Vagina (tissue), 2 donors: ENCODE results near the gene AAMDC. TPM values are rescaled to one million over a fixed set of nuclear protein-coding genes. Genes with fewer than 3 reads are reported as not detected.

Source experiments
- DNase-seq, 2 donors: peaks; one replicate each; pipeline ENCODE4 v3.0.0-alpha.2; 2017; ENCODE audit errors: extremely low spot score in 2 of 2
- H3K27ac ChIP-seq: fragments of 200-600 bp; sonication (generic); one replicate; pipeline ENCODE4 v1.5.1; 2019
- H3K27me3 ChIP-seq: fragments of 200-600 bp; sonication (generic); one replicate; pipeline ENCODE4 v1.5.1; 2019
- H3K36me3 ChIP-seq, 2 donors: fragments of 200-600 bp; sonication (generic); one replicate each; pipeline ENCODE4 v1.5.1; 2017 to 2019
- H3K4me1 ChIP-seq: fragments of 200-600 bp; sonication (generic); one replicate; pipeline ENCODE4 v1.5.1; 2019
- H3K4me3 ChIP-seq, 2 donors: fragments of 200-600 bp; sonication (generic); 1 replicate in 1 of 2; 2 replicates in 1 of 2; pipeline ENCODE4 v1.5.1; 2016 to 2019
- H3K9me3 ChIP-seq: fragments of 200-600 bp; sonication (generic); one replicate; pipeline ENCODE4 v1.5.1; 2019
- CTCF ChIP-seq, 3 experiments: fragments of 450-650 bp in 2 of 3; fragments of 200-600 bp in 1 of 3; sonication (generic) in 1 of 3; IDR thresholded peaks; one replicate each; pipeline ENCODE4 v1.5.1; 2017 to 2019; ENCODE audit warnings: antibody characterized with exemption in 3 of 3, mild to moderate bottlenecking in 2 of 3, moderate library complexity in 2 of 3
- POLR2A ChIP-seq, 2 donors: fragments of 450-650 bp; IDR thresholded peaks; one replicate each; pipeline ENCODE4 v1.6.1; 2017; ENCODE audit warnings: antibody characterized with exemption in 2 of 2, mild to moderate bottlenecking in 2 of 2, moderate library complexity in 2 of 2
- POLR2AphosphoS5 ChIP-seq, 2 donors: sonication (generic); formaldehyde crosslinking; IDR thresholded peaks; one replicate each; pipeline ENCODE4 v1.9.0; 2017; ENCODE audit warnings: antibody characterized with exemption in 2 of 2, mild to moderate bottlenecking in 2 of 2, low read depth in 1 of 2; ENCODE audit not compliant: insufficient read depth in 1 of 2
- intact Hi-C: fragments of 100-400 bp; cut with DNase I; formaldehyde crosslinking; loops from one replicate; pipeline ENCODE4 v1.15.1; 2023
- total RNA-seq: library from RNA; depleted of rRNA; stranded (reverse); fragments of >200 nt; gene quantifications from one replicate; pipeline ENCODE4 v1.2.3, GENCODE V29; 2016

Gene AAMDC
- total RNA-seq, 1 donor from 2014 or later, result 18.2 TPM

GRCh38 chr11:77791301-77791700 is 29.6 kb upstream of the AAMDC start:
- H3K4me1 ChIP-seq, result peaks cover 20% of the 10 kb centered on the region
- intact Hi-C loops, result no loop called here
- no peaks in the 10 kb centered on the region for H3K27me3 ChIP-seq
- TF ChIP-seq POLR2AphosphoS5 (IDR thresholded peaks at IDR 0.05; ENCODE audit: insufficient read depth in 1 of 2, low read depth in 1 of 2), result no peak
- TF ChIP-seq CTCF (IDR thresholded peaks at IDR 0.05), result no peak
- TF ChIP-seq POLR2A (IDR thresholded peaks at IDR 0.05), result no peak
- DNase-seq, result no peak
- no peaks in the 10 kb centered on the region for H3K36me3 ChIP-seq
- no peak overlapping the region for H3K27ac ChIP-seq
- H3K9me3 ChIP-seq, result no peaks in the 10 kb centered on the region
- H3K4me3 ChIP-seq, result no peak overlapping the region

- peaks cover 31% of the 10 kb centered on the region for H3K4me1 ChIP-seq
- H3K27me3 ChIP-seq, result no peaks in the 10 kb centered on the region
- no peak overlapping the region for H3K27ac ChIP-seq
- H3K36me3 ChIP-seq, result no peaks in the 10 kb centered on the region
- H3K4me3 ChIP-seq, result no peak overlapping the region
- intact Hi-C loops, result no loop called here
- DNase-seq, result no peak
- H3K9me3 ChIP-seq, result no peaks in the 10 kb centered on the region
- TF ChIP-seq POLR2AphosphoS5 (IDR thresholded peaks at IDR 0.05; ENCODE audit: insufficient read depth in 1 of 2, low read depth in 1 of 2) (no peak), POLR2A (IDR thresholded peaks at IDR 0.05) (no peak), CTCF (IDR thresholded peaks at IDR 0.05) (no peak)
Measured at GRCh38 chr11:77793972-77794371, 27.0 kb upstream of the AAMDC start.

- no peaks in the 10 kb centered on the region for H3K27me3 ChIP-seq
- H3K4me1 ChIP-seq, result peaks cover 53% of the 10 kb centered on the region
- no peaks in the 10 kb centered on the region for H3K36me3 ChIP-seq
- H3K9me3 ChIP-seq, result no peaks in the 10 kb centered on the region
- H3K27ac ChIP-seq, result no peak overlapping the region
- no peak for DNase-seq
- H3K4me3 ChIP-seq, result no peak overlapping the region
- TF ChIP-seq POLR2A (IDR thresholded peaks at IDR 0.05) (no peak), CTCF (IDR thresholded peaks at IDR 0.05) (no peak), POLR2AphosphoS5 (IDR thresholded peaks at IDR 0.05; ENCODE audit: insufficient read depth in 1 of 2, low read depth in 1 of 2) (no peak)
- intact Hi-C loops, result no loop called here
Measured at GRCh38 chr11:77799338-77799737, 21.6 kb upstream of the AAMDC start.

DNA sequence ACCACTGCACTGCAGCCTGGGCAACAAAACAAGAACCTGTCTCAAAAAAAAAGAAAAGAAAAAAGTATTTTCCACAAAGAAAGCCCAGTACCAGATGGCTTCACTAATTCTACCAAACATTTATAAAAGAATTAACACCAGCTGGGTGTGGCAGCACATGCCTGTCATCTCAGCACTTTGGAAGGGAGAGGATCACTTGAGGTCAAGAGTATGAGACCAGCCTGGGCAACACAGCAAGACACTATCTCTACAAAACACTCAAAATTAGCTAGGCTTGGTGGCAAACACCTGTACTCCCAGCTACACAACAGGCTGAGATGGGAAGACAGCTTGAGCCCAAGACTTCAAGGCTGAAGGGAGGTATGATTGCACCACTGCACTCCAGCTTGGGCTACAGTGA is 20.5 kb upstream of the AAMDC start:
- Histone ChIP-seq H3K27me3 (no peaks in the 10 kb centered on the region), H3K9me3 (no peaks in the 10 kb centered on the region), H3K4me3 (no peak overlapping the region), H3K36me3 (no peaks in the 10 kb centered on the region), H3K27ac (no peak overlapping the region), H3K4me1 (peaks cover 42% of the 10 kb centered on the region)
- intact Hi-C loops, result no loop called here
- DNase-seq, result no peak
- no peak for TF ChIP-seq POLR2A (IDR thresholded peaks at IDR 0.05)
- no peak for TF ChIP-seq POLR2AphosphoS5 (IDR thresholded peaks at IDR 0.05; ENCODE audit: insufficient read depth in 1 of 2, low read depth in 1 of 2)
- TF ChIP-seq CTCF (IDR thresholded peaks at IDR 0.05), result no peak

- no peaks in the 10 kb centered on the region for H3K27me3 ChIP-seq
- H3K4me1 ChIP-seq, result peaks cover 46% of the 10 kb centered on the region
- no peak for DNase-seq
- no peak overlapping the region for H3K27ac ChIP-seq
- intact Hi-C loops, result no loop called here
- no peak overlapping the region for H3K4me3 ChIP-seq
- no peak for TF ChIP-seq POLR2AphosphoS5 (IDR thresholded peaks at IDR 0.05; ENCODE audit: insufficient read depth in 1 of 2, low read depth in 1 of 2)
- no peak for TF ChIP-seq CTCF (IDR thresholded peaks at IDR 0.05)
- TF ChIP-seq POLR2A (IDR thresholded peaks at IDR 0.05), result no peak
- no peaks in the 10 kb centered on the region for H3K9me3 ChIP-seq
- no peaks in the 10 kb centered on the region for H3K36me3 ChIP-seq
Measured at GRCh38 chr11:77801477-77801876, 19.5 kb upstream of the AAMDC start.
